Uterus (tissue), 4 donors: ENCODE measurements around the gene IFT22. TPM values are rescaled to one million over a fixed set of nuclear protein-coding genes. Genes with fewer than 3 reads are reported as not detected.

Experiments
- DNase-seq, 2 donors: peaks; one replicate each; pipeline ENCODE4 v3.0.0-alpha.2; 2019 to 2020
- H3K27ac ChIP-seq, 2 donors: fragments of 200-600 bp; sonication (generic); 1 replicate in 1 of 2; 2 replicates in 1 of 2; pipeline ENCODE4 v1.5.1; 2016 to 2018
- H3K27me3 ChIP-seq, 2 donors: fragments of 200-600 bp; sonication (generic); one replicate each; pipeline ENCODE4 v1.5.1; 2018 to 2019; ENCODE audit warnings: control low read depth in 1 of 2
- H3K36me3 ChIP-seq, 2 donors: fragments of 200-600 bp; sonication (generic); one replicate each; pipeline ENCODE4 v1.5.1; 2019; ENCODE audit warnings: control low read depth in 1 of 2
- H3K4me1 ChIP-seq, 2 donors: fragments of 200-600 bp; sonication (generic); one replicate each; pipeline ENCODE4 v1.5.1; 2018 to 2019; ENCODE audit warnings: control low read depth in 1 of 2
- H3K4me3 ChIP-seq, 2 donors: fragments of 200-600 bp; sonication (generic); 1 replicate in 1 of 2; 2 replicates in 1 of 2; pipeline ENCODE4 v1.5.1; 2018 to 2019; ENCODE audit warnings: mild to moderate bottlenecking in 1 of 2
- H3K9me3 ChIP-seq, 2 donors: fragments of 200-600 bp; sonication (generic); one replicate each; pipeline ENCODE4 v1.5.1; 2019; ENCODE audit warnings: control low read depth in 1 of 2
- POLR2A ChIP-seq, 2 donors: fragments of 450-650 bp; IDR thresholded peaks; one replicate each; pipeline ENCODE4 v1.6.1; 2016; ENCODE audit warnings: antibody characterized with exemption in 2 of 2, mild to moderate bottlenecking in 1 of 2, moderate library complexity in 1 of 2
- intact Hi-C: fragments of 100-400 bp; cut with DNase I; formaldehyde crosslinking; loops from one replicate; pipeline ENCODE4 v1.15.1; 2023; ENCODE audit warnings: low total_unique reads
- total RNA-seq, 4 donors: library from RNA; depleted of rRNA in 3 of 4; stranded (reverse); fragments of >200 nt in 3 of 4; gene quantifications; one replicate each; pipeline versions ENCODE4 v1.1.0 to v1.2.4, GENCODE V29; 2014 to 2023
- TF ChIP-seq, protein P1 (sequence below), 4 experiments: fragments of 200-600 bp in 2 of 4; fragments of 450-650 bp in 2 of 4; sonication (generic) in 2 of 4; IDR thresholded peaks; one replicate each; pipeline ENCODE4 v1.5.1; 2016 to 2019; ENCODE audit warnings: antibody characterized with exemption in 4 of 4, mild to moderate bottlenecking in 2 of 4, moderate library complexity in 1 of 4
- donor health status: DM: yes; HTN: yes; CAD: no.

Gene IFT22
- 10 to 100 TPM in 3 of 4 donors, 1 to 10 TPM in 1; 7.1 to 43.5 (median 27.6) TPM for total RNA-seq

DNA sequence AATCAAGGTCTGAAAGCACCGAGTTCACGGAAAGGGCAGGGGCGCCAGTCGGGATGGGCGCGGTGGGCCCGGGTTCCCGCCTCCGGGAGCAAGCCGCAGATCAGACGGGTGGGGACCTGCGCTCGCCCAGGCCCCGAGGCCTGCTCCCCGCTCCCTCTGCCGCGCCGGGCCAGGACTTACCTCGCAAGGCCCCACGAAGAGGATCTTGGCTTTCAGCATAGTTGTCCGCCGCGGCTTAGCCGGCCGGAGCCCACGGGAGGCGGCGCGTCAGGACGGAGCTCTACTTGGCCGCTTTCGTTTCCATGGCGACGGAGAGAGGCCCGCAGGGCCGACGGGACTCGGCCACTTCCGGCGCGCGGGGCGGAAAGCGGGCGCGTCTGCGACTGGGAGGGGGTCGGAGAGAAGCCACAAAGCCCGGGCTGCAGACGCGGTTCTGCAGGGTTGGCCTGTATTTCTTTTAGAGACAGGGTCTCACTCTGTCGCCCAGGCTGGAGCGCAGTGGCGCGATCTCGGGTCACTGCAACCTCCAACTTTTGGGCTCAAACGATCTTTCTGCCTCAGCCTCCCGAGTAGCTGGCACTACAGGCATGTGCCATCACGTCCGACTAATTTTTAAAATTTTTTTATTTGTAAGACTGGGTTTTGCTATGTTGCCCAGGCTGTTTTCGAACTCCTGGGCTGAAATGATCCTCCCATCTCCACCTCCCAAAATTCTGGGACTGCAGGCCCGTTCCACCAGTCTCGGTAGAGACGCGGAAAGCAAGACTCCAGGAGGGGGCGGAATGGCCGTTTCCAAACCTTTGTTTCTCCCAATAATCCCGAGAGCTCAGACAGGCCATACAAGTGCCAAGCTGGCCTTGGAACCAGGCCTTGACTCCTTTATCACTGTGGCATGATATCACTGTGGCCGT, at the start of gene IFT22:
Gene IFT22 (minus strand): TSS at position 322 of the 911 bp plus-strand sequence. CDS start 103 bp downstream, at position 219.
- Histone ChIP-seq H3K9me3 (no peaks in the 10 kb centered on the region), H3K4me1 (peaks cover 0 to 4% of the 10 kb centered on the region in 2 donors), H3K27me3 (no peaks in the 10 kb centered on the region), H3K36me3 (no peaks in the 10 kb centered on the region), H3K27ac (peak within 1 kb of the TSS; percentile 83 to 84), H3K4me3 (peak within 1 kb of the TSS; percentile 65 to 84)
- intact Hi-C loops: no loop called here
- DNase-seq: peak; percentile 88 to 92
- TF ChIP-seq, protein P1, sequence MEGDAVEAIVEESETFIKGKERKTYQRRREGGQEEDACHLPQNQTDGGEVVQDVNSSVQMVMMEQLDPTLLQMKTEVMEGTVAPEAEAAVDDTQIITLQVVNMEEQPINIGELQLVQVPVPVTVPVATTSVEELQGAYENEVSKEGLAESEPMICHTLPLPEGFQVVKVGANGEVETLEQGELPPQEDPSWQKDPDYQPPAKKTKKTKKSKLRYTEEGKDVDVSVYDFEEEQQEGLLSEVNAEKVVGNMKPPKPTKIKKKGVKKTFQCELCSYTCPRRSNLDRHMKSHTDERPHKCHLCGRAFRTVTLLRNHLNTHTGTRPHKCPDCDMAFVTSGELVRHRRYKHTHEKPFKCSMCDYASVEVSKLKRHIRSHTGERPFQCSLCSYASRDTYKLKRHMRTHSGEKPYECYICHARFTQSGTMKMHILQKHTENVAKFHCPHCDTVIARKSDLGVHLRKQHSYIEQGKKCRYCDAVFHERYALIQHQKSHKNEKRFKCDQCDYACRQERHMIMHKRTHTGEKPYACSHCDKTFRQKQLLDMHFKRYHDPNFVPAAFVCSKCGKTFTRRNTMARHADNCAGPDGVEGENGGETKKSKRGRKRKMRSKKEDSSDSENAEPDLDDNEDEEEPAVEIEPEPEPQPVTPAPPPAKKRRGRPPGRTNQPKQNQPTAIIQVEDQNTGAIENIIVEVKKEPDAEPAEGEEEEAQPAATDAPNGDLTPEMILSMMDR (IDR thresholded peaks at IDR 0.05): peak; percentile 8 to 33 (median 26)
- TF ChIP-seq POLR2A (IDR thresholded peaks at IDR 0.05): peak in 1 of 2 donors; percentile 46

DNA sequence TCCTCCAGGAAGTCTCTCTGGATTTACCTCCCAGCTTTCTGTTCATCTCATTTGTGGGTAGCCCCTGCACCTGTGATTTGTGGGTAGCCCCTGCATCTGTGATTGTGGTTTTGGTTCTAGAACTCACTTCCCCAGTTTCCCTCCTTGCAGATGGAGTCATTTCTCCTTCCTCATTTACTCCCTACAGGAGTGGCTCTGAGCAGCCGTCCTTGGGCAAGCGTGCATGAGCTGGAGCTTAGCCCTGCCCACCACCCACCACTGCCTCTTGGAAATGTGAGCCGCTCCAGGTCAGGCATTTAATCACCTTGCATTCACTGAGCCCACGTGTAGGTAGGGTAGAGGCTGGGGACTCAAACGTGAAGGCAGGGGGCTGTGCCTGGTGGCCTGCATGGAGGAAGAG, 49.2 kb upstream of the IFT22 start:
- Histone ChIP-seq H3K27me3 (no peaks in the 10 kb centered on the region), H3K4me1 (no peaks in the 10 kb centered on the region), H3K36me3 (no peaks in the 10 kb centered on the region), H3K4me3 (no peak overlapping the region), H3K27ac (no peak overlapping the region), H3K9me3 (no peaks in the 10 kb centered on the region)
- TF ChIP-seq, protein P1 (IDR thresholded peaks at IDR 0.05): no peak
- TF ChIP-seq POLR2A (IDR thresholded peaks at IDR 0.05): no peak
- intact Hi-C loops: no loop called here
- DNase-seq: no peak

DNA sequence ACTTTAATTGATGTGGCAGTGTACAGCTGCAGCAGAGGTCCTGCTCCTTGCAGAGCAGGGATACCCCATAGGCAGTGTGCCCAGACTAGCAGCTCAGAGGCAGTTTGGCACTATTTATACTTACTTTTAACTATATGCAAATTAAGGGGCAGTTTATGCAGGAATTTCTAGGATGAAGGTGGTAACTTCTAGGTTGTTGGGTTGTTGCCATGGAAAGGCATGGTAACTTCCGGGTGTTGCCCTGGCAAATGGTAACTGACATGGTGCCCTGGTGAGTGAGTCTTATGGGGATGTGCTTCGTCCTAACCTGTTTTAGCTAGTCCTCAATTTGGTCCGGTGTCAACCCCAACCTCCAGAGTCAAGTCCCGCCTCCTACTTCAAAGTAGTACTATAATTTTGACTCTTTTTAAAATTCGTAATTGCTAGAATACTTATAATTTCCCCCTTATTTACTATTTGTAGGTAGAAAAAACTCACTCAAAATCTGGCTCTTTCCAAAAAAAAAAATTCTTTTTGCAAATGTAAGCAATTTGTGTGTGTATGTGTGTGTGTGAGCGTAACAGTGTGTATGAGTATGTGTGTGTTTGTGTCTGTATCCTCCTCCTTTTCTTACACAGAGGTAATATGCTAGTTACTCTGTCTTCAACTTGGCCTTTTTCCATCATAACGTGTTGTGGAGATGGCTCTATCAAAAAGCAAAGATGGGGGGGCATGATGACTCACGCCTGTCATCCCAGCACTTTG, 47.0 kb upstream of the IFT22 start:
- Histone ChIP-seq H3K27ac (no peak overlapping the region), H3K36me3 (no peaks in the 10 kb centered on the region), H3K4me3 (no peak overlapping the region), H3K27me3 (peaks cover 0 to 3% of the 10 kb centered on the region in 2 donors), H3K9me3 (no peaks in the 10 kb centered on the region), H3K4me1 (no peaks in the 10 kb centered on the region)
- DNase-seq: no peak
- intact Hi-C loops: no loop called here
- TF ChIP-seq, protein P1 (IDR thresholded peaks at IDR 0.05): no peak
- no peak for TF ChIP-seq POLR2A (IDR thresholded peaks at IDR 0.05)

DNA sequence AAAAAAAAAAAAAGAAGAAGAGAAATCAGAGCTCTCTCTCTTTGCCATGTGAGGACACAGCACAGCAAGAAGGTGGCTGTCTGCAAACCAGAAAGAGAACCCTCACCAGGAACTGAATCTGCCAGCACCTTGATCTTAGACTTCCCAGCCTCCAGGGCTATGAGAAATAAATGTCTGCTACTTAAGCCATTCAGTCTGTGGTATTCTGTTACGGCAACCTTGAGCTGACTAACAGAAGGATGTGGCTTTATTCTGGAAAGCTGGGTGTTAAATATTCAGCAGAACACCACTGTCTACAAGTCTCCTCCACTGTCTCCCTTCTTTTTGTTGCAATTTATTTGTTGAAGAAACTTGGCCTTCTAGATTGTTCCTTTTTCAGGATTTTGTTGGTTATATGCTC, 46.1 kb upstream of the IFT22 start:
- intact Hi-C loops: no loop called here
- Histone ChIP-seq H3K27ac (no peak overlapping the region), H3K27me3 (peaks cover 0 to 3% of the 10 kb centered on the region in 2 donors), H3K4me1 (no peaks in the 10 kb centered on the region), H3K9me3 (no peaks in the 10 kb centered on the region), H3K36me3 (no peaks in the 10 kb centered on the region), H3K4me3 (no peak overlapping the region)
- no peak for DNase-seq
- TF ChIP-seq, protein P1 (IDR thresholded peaks at IDR 0.05): no peak
- no peak for TF ChIP-seq POLR2A (IDR thresholded peaks at IDR 0.05)

DNA sequence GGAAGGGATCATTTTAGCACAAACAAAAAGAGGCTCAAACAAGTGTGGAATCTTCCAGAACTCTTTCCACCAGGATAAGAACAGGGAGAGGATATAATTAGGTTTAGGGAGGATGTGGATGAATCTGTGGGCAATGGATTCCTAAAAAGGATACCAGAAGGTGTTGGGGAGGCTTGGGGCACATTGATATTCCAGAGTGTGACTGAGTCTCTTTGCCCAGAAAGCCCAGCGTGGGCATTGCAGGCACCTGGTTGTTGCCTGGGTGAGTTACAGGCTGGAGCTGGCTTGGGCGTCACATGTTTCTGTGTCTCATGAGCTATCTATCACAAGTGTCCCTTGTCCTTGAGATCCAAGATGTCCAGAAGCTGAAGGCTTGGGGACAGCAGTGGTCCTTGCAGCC, 44.3 kb upstream of the IFT22 start:
- DNase-seq: no peak
- H3K4me3 ChIP-seq: no peak overlapping the region
- H3K36me3 ChIP-seq: no peaks in the 10 kb centered on the region
- no peaks in the 10 kb centered on the region for H3K4me1 ChIP-seq
- no peaks in the 10 kb centered on the region for H3K9me3 ChIP-seq
- H3K27me3 ChIP-seq: peaks cover 0 to 3% of the 10 kb centered on the region in 2 donors
- TF ChIP-seq, protein P1 (IDR thresholded peaks at IDR 0.05): no peak
- no peak for TF ChIP-seq POLR2A (IDR thresholded peaks at IDR 0.05)
- no peak overlapping the region for H3K27ac ChIP-seq
- intact Hi-C loops: no loop called here
